GM19463 (cell line): Measurements from ENCODE around the gene ANK3.
A peak's percentile ranks its signal among the peaks of the same experiment; 100 is the strongest.

Experiments
- ATAC-seq: cut with Tn5 transposase; IDR thresholded peaks from one replicate; pipeline ENCODE4 v1.9.1; 2021; ENCODE audit warnings: mild to moderate bottlenecking, moderate library complexity; ENCODE audit not compliant: unreplicated experiment

Gene ANK3

GRCh38 chr10:60188548-60188947 is 201.1 kb downstream of the ANK3 start:
- ATAC-seq: no peak

GRCh38 chr10:60187691-60188090 is 202.0 kb downstream of the ANK3 start:
- no peak for ATAC-seq

- no peak for ATAC-seq
Observed at GRCh38 chr10:60186315-60187071, 203.2 kb downstream of the ANK3 start.

GRCh38 chr10:60185421-60185820 is 204.3 kb downstream of the ANK3 start:
- ATAC-seq: no peak

- ATAC-seq: no peak
Observed at GRCh38 chr10:60182691-60183090, 207.0 kb downstream of the ANK3 start.

GRCh38 chr10:60176925-60177324 is 212.8 kb downstream of the ANK3 start:
- no peak for ATAC-seq

GRCh38 chr10:60175441-60175971 is 214.2 kb downstream of the ANK3 start:
- ATAC-seq: no peak

- no peak for ATAC-seq
Observed at GRCh38 chr10:60172363-60172990, 217.2 kb downstream of the ANK3 start.

- ATAC-seq: no peak
Observed at GRCh38 chr10:60171436-60172013, 218.2 kb downstream of the ANK3 start.

GRCh38 chr10:60170250-60170649 is 219.4 kb downstream of the ANK3 start:
- ATAC-seq: no peak

- ATAC-seq: no peak
Observed at GRCh38 chr10:60169111-60169510, 220.6 kb downstream of the ANK3 start.

GRCh38 chr10:60167050-60167449 is 222.6 kb downstream of the ANK3 start:
- no peak for ATAC-seq

GRCh38 chr10:60163786-60164185 is 225.9 kb downstream of the ANK3 start:
- ATAC-seq: no peak

- ATAC-seq: no peak
Observed at GRCh38 chr10:60162631-60163030, 227.0 kb downstream of the ANK3 start.

GRCh38 chr10:60155943-60156683 is 233.6 kb downstream of the ANK3 start:
- ATAC-seq: no peak

GRCh38 chr10:60155099-60155877 is 234.4 kb downstream of the ANK3 start:
- no peak for ATAC-seq

GRCh38 chr10:60149003-60149402 is 240.7 kb downstream of the ANK3 start:
- ATAC-seq: no peak

- no peak for ATAC-seq
Observed at GRCh38 chr10:60148266-60148840, 241.3 kb downstream of the ANK3 start.

GRCh38 chr10:60147576-60148265 is 242.0 kb downstream of the ANK3 start:
- no peak for ATAC-seq

GRCh38 chr10:60147025-60147424 is 242.7 kb downstream of the ANK3 start:
- ATAC-seq: peak; percentile 34
